ENCODE results near the gene CDC42EP5.
A peak's percentile ranks its signal among the peaks of the same experiment; 100 is the strongest.
"Not testable (repeated sequence)": the region's sequence is repeated elsewhere in the genome, so short reads cannot be mapped to it uniquely, and the experiment has no call there.

The CDC42EP5 gene

GRCh38 chr19:54461210-54461609 lies 11.9 kb downstream of the CDC42EP5 start:
- no peak for DNase-seq

- no peak for DNase-seq
Observed at GRCh38 chr19:54460230-54461005, 12.7 kb downstream of the CDC42EP5 start.

- no peak for DNase-seq
Observed at GRCh38 chr19:54459282-54460229, 13.5 kb downstream of the CDC42EP5 start.

- no peak for DNase-seq
Observed at GRCh38 chr19:54458648-54459281, 14.3 kb downstream of the CDC42EP5 start.

GRCh38 chr19:54457773-54458647 lies 15.1 kb downstream of the CDC42EP5 start:
- no peak for DNase-seq

- DNase-seq = no peak
Observed at GRCh38 chr19:54456423-54457373, 16.4 kb downstream of the CDC42EP5 start.

GRCh38 chr19:54455786-54456422 lies 17.2 kb downstream of the CDC42EP5 start:
- DNase-seq = no peak

- no peak for DNase-seq
Observed at GRCh38 chr19:54454781-54455675, 18.1 kb downstream of the CDC42EP5 start.

- no peak for DNase-seq
Observed at GRCh38 chr19:54453921-54454780, 18.9 kb downstream of the CDC42EP5 start.

GRCh38 chr19:54452626-54453025 lies 20.5 kb downstream of the CDC42EP5 start:
- DNase-seq = no peak

GRCh38 chr19:54451997-54452396 lies 21.1 kb downstream of the CDC42EP5 start:
- DNase-seq = no peak

GRCh38 chr19:54451331-54451871 lies 21.7 kb downstream of the CDC42EP5 start:
- DNase-seq = no peak

- no peak for DNase-seq
Observed at GRCh38 chr19:54449701-54450069, 23.4 kb downstream of the CDC42EP5 start.

- peak; percentile 93 for DNase-seq
Observed at GRCh38 chr19:54448774-54449700, 24.1 kb downstream of the CDC42EP5 start, which contains the start of gene LENG8. TSS of gene LENG8 (plus strand) at chr19:54449199. CDS start at chr19:54451345, 2,146 bp downstream.

- DNase-seq = peak; percentile 49
Observed at GRCh38 chr19:54448040-54448773, 24.9 kb downstream of the CDC42EP5 start.

GRCh38 chr19:54446349-54446748 lies 26.7 kb downstream of the CDC42EP5 start:
- DNase-seq = not testable (repeated sequence)

All from DMS 273 treated with DMSO at 0.1 percent for 48 hours (cell line).